Sigmoid colon (tissue), 7 donors: ENCODE results near the gene RAMAC. TPM values are rescaled to one million over a fixed set of nuclear protein-coding genes. Genes with fewer than 3 reads are reported as not detected.
A peak's percentile ranks its signal among the peaks of the same experiment; 100 is the strongest.

Source experiments
- DNase-seq: peaks from one replicate; pipeline ENCODE4 v3.0.0-alpha.2; 2019
- H3K27ac ChIP-seq, 4 donors: fragments of 200-600 bp; sonication (generic); one replicate each; pipeline ENCODE4 v1.5.1; 2016 to 2019; ENCODE audit warnings: mild to moderate bottlenecking in 1 of 4
- H3K27me3 ChIP-seq, 3 donors: fragments of 200-600 bp; sonication (generic); one replicate each; pipeline ENCODE4 v1.5.1; 2019; ENCODE audit warnings: mild to moderate bottlenecking in 1 of 3
- H3K36me3 ChIP-seq, 4 donors: fragments of 200-600 bp; sonication (generic); one replicate each; pipeline ENCODE4 v1.5.1; 2016 to 2019
- H3K4me1 ChIP-seq, 4 donors: fragments of 200-600 bp; sonication (generic); one replicate each; pipeline ENCODE4 v1.5.1; 2017 to 2019
- H3K4me3 ChIP-seq, 4 donors: fragments of 200-600 bp; sonication (generic); one replicate each; pipeline ENCODE4 v1.5.1; 2017 to 2019; ENCODE audit warnings: mild to moderate bottlenecking in 2 of 4, moderate library complexity in 1 of 4
- H3K9me3 ChIP-seq, 4 donors: fragments of 200-600 bp in 3 of 4; sonication (generic) in 3 of 4; one replicate each; pipeline versions ENCODE4 v1.5.1 to v1.6.1; 2013 to 2019
- CTCF ChIP-seq, 4 experiments: fragments of 450-650 bp in 3 of 4; fragments of 200-600 bp in 1 of 4; IDR thresholded peaks; one replicate each; pipeline ENCODE4 v1.5.1; 2016 to 2019; ENCODE audit warnings: antibody characterized with exemption in 4 of 4, mild to moderate bottlenecking in 3 of 4, moderate library complexity in 2 of 4
- EP300 ChIP-seq, 4 donors: sonication (generic); formaldehyde crosslinking; IDR thresholded peaks; one replicate each; pipeline ENCODE4 v1.6.1; 2017; ENCODE audit warnings: antibody characterized with exemption in 4 of 4
- POLR2A ChIP-seq, 2 donors: fragments of 450-650 bp; IDR thresholded peaks; one replicate each; pipeline ENCODE4 v1.6.1; 2016; ENCODE audit warnings: antibody characterized with exemption in 2 of 2, mild to moderate bottlenecking in 2 of 2, moderate library complexity in 2 of 2
- POLR2AphosphoS5 ChIP-seq, 4 donors: sonication (generic); formaldehyde crosslinking; IDR thresholded peaks; one replicate each; pipeline ENCODE4 v1.6.1; 2017; ENCODE audit warnings: antibody characterized with exemption in 4 of 4
- WGBS, 2 donors: extraction: QIAGEN DNeasy Blood & Tissue Kit; methylation state at CpG; one replicate each; pipeline ENCODE4 v1.1.7; 2013; 5-methylcytosine and 5-hydroxymethylcytosine counted together
- intact Hi-C: fragments of 100-400 bp; cut with DNase I; formaldehyde crosslinking; loops from one replicate; pipeline ENCODE4 v1.15.1; 2023
- polyA plus RNA-seq, 3 donors: library from polyadenylated mRNA; stranded (reverse); fragments of 200-250 nt; gene quantifications; one replicate each; pipeline ENCODE4 v1.2.3, GENCODE V29; 2013
- total RNA-seq, 4 donors: library from RNA; depleted of rRNA; stranded (reverse); fragments of >200 nt; gene quantifications; one replicate each; pipeline ENCODE4 v1.1.0, GENCODE V29; 2016
- donor health status: healthy with polysubstance abuse.
- donor health status: Bipolar disorder and iron deficiency.
- donor health status: healthy.

The RAMAC gene
- total and polyA plus RNA-seq, 7 donors, result 10.8 to 40.2 (median 19.8) TPM

GRCh38 chr15:83010709-83011270 lies 24.8 kb downstream of the RAMAC start:
- Histone ChIP-seq H3K36me3 (peaks cover 5 to 45% (median 22%) of the 10 kb centered on the region in 4 donors), H3K27me3 (no peaks in the 10 kb centered on the region), H3K4me1 (peaks cover 0 to 34% (median 18%) of the 10 kb centered on the region in 4 donors), H3K27ac (peak overlapping the region; percentile 84 to 88 (median 84)), H3K9me3 (no peaks in the 10 kb centered on the region), H3K4me3 (peak overlapping the region; percentile 79 to 97 (median 87))
- WGBS, 2 donors, result 8 to 9% methylated on average over 15 of the region's 15 CpGs
- TF ChIP-seq POLR2AphosphoS5 (IDR thresholded peaks at IDR 0.05), result no peak
- peak; percentile 50 to 64 (median 61) for TF ChIP-seq CTCF (IDR thresholded peaks at IDR 0.05)
- DNase-seq, result peak; percentile 80
- intact Hi-C loops, result loop anchor here (1.0 to 5.0 kb wide), 2 partner anchors 57 to 197 kb away; partner anchors contain the start of genes BTBD1 and HDGFL3

GRCh38 chr15:83011271-83012075 lies 25.5 kb downstream of the RAMAC start, which contains the start of gene C15orf40:
Gene C15orf40 (minus strand): TSS chr15:83011639. CDS start chr15:83011607, 32 bp downstream.
- 1 to 2% methylated on average over 64 of the region's 64 CpGs for WGBS, 2 donors
- H3K4me3 ChIP-seq, result peak within 1 kb of the TSS; percentile 79 to 97 (median 87)
- H3K9me3 ChIP-seq, result no peaks in the 10 kb centered on the region
- TF ChIP-seq CTCF (IDR thresholded peaks at IDR 0.05) (peak; percentile 51 to 54 (median 52)), POLR2AphosphoS5 (IDR thresholded peaks at IDR 0.05) (peak; percentile 80 to 94 (median 88)), POLR2A (IDR thresholded peaks at IDR 0.05) (peak; percentile 61 to 67), EP300 (IDR thresholded peaks at IDR 0.05) (no peak)
- peaks cover 5 to 48% (median 19%) of the 10 kb centered on the region in 4 donors for H3K36me3 ChIP-seq
- peak; percentile 95 for DNase-seq
- intact Hi-C loops, result loop anchor here (1.0 to 5.0 kb wide), 2 partner anchors 56 to 196 kb away; partner anchors contain the start of genes BTBD1 and HDGFL3
- H3K27ac ChIP-seq, result peak within 1 kb of the TSS; percentile 84 to 88 (median 84)
- no peaks in the 10 kb centered on the region for H3K27me3 ChIP-seq
- H3K4me1 ChIP-seq, result peaks cover 0 to 34% (median 18%) of the 10 kb centered on the region in 4 donors

GRCh38 chr15:83012076-83012426 lies 26.0 kb downstream of the RAMAC start:
- H3K4me3 ChIP-seq, result peak overlapping the region; percentile 79 to 97 (median 87)
- intact Hi-C loops, result loop anchor here (5.0 kb wide), 1 partner anchor 195 kb away; the partner anchor contains the start of gene HDGFL3
- peaks cover 5 to 48% (median 17%) of the 10 kb centered on the region in 4 donors for H3K36me3 ChIP-seq
- no peak for DNase-seq
- H3K27ac ChIP-seq, result peak overlapping the region; percentile 84 to 88 (median 84)
- H3K4me1 ChIP-seq, result peaks cover 0 to 34% (median 18%) of the 10 kb centered on the region in 4 donors
- no peaks in the 10 kb centered on the region for H3K27me3 ChIP-seq
- WGBS, 2 donors, result 47 to 65% methylated on average over 9 of the region's 9 CpGs
- TF ChIP-seq POLR2AphosphoS5 (IDR thresholded peaks at IDR 0.05) (no peak), POLR2A (IDR thresholded peaks at IDR 0.05) (no peak), CTCF (IDR thresholded peaks at IDR 0.05) (no peak), EP300 (IDR thresholded peaks at IDR 0.05) (no peak)
- no peaks in the 10 kb centered on the region for H3K9me3 ChIP-seq

DNA sequence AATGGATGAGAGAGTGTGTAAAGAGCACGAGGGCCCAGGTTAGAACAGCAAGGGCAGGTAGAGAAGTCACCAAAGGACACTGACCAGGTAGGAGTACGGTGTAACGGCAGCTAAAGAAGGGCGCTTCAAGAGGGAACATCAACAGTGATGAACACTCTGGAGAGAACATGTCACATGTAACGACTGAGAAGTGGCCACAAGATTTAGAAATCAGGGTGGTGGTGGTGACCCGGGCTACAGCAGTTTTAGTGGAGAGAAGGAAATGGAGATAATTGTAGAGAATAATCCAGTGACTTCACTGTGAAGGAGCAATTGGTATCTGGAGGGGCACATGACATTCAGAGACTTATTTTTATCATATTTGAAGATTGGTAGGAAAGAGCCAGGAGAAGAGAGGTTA lies 26.6 kb downstream of the RAMAC start:
- Histone ChIP-seq H3K9me3 (no peaks in the 10 kb centered on the region), H3K36me3 (peaks cover 3 to 48% (median 16%) of the 10 kb centered on the region in 4 donors), H3K27me3 (no peaks in the 10 kb centered on the region), H3K4me3 (no peak overlapping the region), H3K4me1 (peaks cover 0 to 34% (median 18%) of the 10 kb centered on the region in 4 donors), H3K27ac (no peak overlapping the region)
- TF ChIP-seq POLR2AphosphoS5 (IDR thresholded peaks at IDR 0.05) (no peak), POLR2A (IDR thresholded peaks at IDR 0.05) (no peak), EP300 (IDR thresholded peaks at IDR 0.05) (no peak), CTCF (IDR thresholded peaks at IDR 0.05) (no peak)
- intact Hi-C loops, result loop anchor here (5.0 kb wide), 1 partner anchor 195 kb away; the partner anchor contains the start of gene HDGFL3
- DNase-seq, result no peak
- WGBS, 2 donors, result 95 to 96% methylated on average over 6 of the region's 6 CpGs
